Upper lobe of left lung (tissue), 4 donors: Measurements from ENCODE around the gene CSF1R.

Experiments
- EP300 ChIP-seq, 4 donors: sonication (generic); formaldehyde crosslinking; IDR thresholded peaks; one replicate each; pipeline ENCODE4 v1.5.1; 2017; ENCODE audit warnings: antibody characterized with exemption in 4 of 4, control low read depth in 2 of 4
- POLR2A ChIP-seq, 4 donors: fragments of 450-650 bp; IDR thresholded peaks; one replicate each; pipeline ENCODE4 v1.5.1; 2016 to 2017; ENCODE audit warnings: antibody characterized with exemption in 4 of 4, mild to moderate bottlenecking in 2 of 4
- POLR2AphosphoS5 ChIP-seq, 2 donors: sonication (generic); formaldehyde crosslinking; IDR thresholded peaks; one replicate each; pipeline ENCODE4 v1.5.1; 2017; ENCODE audit warnings: antibody characterized with exemption in 2 of 2
- TF ChIP-seq, protein P1 (sequence below), 6 experiments: fragments of 450-650 bp in 4 of 6; fragments of 200-600 bp in 2 of 6; sonication (generic) in 2 of 6; IDR thresholded peaks; one replicate each; pipeline ENCODE4 v1.5.1; 2016 to 2019; ENCODE audit warnings: antibody characterized with exemption in 6 of 6

DNA sequence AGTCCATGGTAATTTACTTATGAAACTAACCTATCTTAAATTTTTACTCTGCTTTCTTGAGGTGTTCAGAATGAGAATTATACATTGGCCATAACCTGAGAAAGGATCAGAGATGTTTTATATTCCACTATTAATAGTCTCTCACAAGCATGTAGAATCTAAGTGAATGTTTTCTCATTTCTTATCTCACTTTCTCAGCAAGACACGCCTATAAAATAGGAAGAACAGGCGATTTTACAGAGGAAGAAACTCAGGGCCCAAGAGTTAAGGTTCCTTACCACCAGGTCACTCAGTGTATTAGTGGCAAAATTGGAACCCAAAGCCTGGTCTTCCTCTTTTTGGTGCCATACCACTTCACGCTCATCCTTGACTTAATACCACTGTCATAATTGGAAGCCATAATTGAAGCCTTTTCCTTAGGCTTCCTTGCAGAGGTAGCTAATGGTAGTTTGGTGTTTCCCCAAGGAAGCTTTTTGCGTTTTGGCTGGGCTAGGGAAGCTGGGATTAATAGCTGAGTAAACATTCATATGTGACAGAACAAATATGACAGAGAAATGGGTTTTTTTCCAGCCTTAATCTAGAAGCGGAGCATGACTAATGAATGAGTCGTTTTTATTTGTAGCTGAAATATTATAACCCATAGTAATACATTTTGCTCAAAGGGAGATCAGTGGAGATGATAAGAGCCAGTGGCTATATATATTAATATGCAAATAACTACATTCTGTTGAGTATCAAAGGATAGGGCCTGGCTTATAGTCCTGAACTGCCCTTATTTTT, 68.9 kb downstream of the CSF1R start:
- TF ChIP-seq POLR2A (IDR thresholded peaks at IDR 0.05) (no peak), EP300 (IDR thresholded peaks at IDR 0.05) (no peak), POLR2AphosphoS5 (IDR thresholded peaks at IDR 0.05) (no peak)
- TF ChIP-seq, protein P1, sequence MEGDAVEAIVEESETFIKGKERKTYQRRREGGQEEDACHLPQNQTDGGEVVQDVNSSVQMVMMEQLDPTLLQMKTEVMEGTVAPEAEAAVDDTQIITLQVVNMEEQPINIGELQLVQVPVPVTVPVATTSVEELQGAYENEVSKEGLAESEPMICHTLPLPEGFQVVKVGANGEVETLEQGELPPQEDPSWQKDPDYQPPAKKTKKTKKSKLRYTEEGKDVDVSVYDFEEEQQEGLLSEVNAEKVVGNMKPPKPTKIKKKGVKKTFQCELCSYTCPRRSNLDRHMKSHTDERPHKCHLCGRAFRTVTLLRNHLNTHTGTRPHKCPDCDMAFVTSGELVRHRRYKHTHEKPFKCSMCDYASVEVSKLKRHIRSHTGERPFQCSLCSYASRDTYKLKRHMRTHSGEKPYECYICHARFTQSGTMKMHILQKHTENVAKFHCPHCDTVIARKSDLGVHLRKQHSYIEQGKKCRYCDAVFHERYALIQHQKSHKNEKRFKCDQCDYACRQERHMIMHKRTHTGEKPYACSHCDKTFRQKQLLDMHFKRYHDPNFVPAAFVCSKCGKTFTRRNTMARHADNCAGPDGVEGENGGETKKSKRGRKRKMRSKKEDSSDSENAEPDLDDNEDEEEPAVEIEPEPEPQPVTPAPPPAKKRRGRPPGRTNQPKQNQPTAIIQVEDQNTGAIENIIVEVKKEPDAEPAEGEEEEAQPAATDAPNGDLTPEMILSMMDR (IDR thresholded peaks at IDR 0.05): no peak
